OCI-M2 (cell line): ENCODE data around the gene PHKB.
A peak's percentile ranks its signal among the peaks of the same experiment; 100 is the strongest.
"Not testable (repeated sequence)": the region's sequence is repeated elsewhere in the genome, so short reads cannot be mapped to it uniquely, and the experiment has no call there.

Experiments used
- DNase-seq: peaks from one replicate; lab custom pipeline; 2025; ENCODE audit not compliant: unreplicated experiment; lab: John Stamatoyannopoulos, UW

The PHKB gene

GRCh38 chr16:47469227-47469626, 8.1 kb downstream of the PHKB start:
- DNase-seq, result no peak

GRCh38 chr16:47470211-47470610, 9.1 kb downstream of the PHKB start:
- DNase-seq, result no peak

- no peak for DNase-seq
Measured at GRCh38 chr16:47470810-47471209, 9.7 kb downstream of the PHKB start.

GRCh38 chr16:47473004-47473403, 11.9 kb downstream of the PHKB start:
- not testable (repeated sequence) for DNase-seq

- DNase-seq, result no peak
Measured at GRCh38 chr16:47473792-47474191, 12.7 kb downstream of the PHKB start.

- no peak for DNase-seq
Measured at GRCh38 chr16:47475786-47476185, 14.7 kb downstream of the PHKB start.

- no peak for DNase-seq
Measured at GRCh38 chr16:47476654-47477345, 15.7 kb downstream of the PHKB start.

GRCh38 chr16:47477679-47478078, 16.5 kb downstream of the PHKB start:
- no peak for DNase-seq

- DNase-seq, result no peak
Measured at GRCh38 chr16:47480410-47480809, 19.3 kb downstream of the PHKB start.

GRCh38 chr16:47481698-47482374, 20.7 kb downstream of the PHKB start:
- DNase-seq, result no peak

- DNase-seq, result no peak
Measured at GRCh38 chr16:47483616-47484015, 22.5 kb downstream of the PHKB start.

- no peak for DNase-seq
Measured at GRCh38 chr16:47486856-47487255, 25.7 kb downstream of the PHKB start.

- no peak for DNase-seq
Measured at GRCh38 chr16:47488051-47488450, 26.9 kb downstream of the PHKB start.

- DNase-seq, result no peak
Measured at GRCh38 chr16:47490471-47490870, 29.3 kb downstream of the PHKB start.

- no peak for DNase-seq
Measured at GRCh38 chr16:47492036-47492427, 30.9 kb downstream of the PHKB start.

GRCh38 chr16:47492428-47493377, 31.6 kb downstream of the PHKB start:
- peak; percentile 40 for DNase-seq

- peak; percentile 40 for DNase-seq
Measured at GRCh38 chr16:47493381-47494337, 32.5 kb downstream of the PHKB start.

GRCh38 chr16:47499080-47499699, 38.1 kb downstream of the PHKB start:
- no peak for DNase-seq

GRCh38 chr16:47499700-47500264, 38.7 kb downstream of the PHKB start:
- DNase-seq, result no peak

- DNase-seq, result no peak
Measured at GRCh38 chr16:47503936-47504335, 42.8 kb downstream of the PHKB start.
